Medulla oblongata (tissue), 1 donor: ENCODE measurements around the gene FBXL13.
"Not testable (repeated sequence)": the region's sequence is repeated elsewhere in the genome, so short reads cannot be mapped to it uniquely, and the experiment has no call there.

Source experiments
- DNase-seq: peaks from one replicate; pipeline ENCODE4 v3.0.0-alpha.2; 2015; ENCODE audit errors: extremely low spot score

FBXL13 gene

DNA sequence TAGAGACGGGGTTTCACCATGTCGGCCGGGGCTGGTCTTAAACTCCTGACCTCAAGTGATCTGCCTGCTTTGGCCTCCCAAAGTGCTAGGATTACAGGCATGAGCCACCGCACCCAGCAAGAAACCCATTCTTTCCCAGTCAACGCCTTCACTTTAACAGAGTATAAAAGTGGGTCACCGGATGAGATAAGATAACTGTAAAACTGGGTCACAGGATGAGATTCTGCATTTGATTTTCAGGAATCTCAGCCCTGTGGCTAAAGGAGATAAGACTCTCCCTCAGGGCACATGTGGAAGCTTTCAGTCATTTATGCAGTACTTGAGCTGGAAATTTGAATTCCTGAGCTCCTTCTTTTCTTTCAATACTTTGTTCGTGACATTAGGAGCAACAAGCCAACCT, 91.0 kb downstream of the FBXL13 start:
- DNase-seq: no peak

DNA sequence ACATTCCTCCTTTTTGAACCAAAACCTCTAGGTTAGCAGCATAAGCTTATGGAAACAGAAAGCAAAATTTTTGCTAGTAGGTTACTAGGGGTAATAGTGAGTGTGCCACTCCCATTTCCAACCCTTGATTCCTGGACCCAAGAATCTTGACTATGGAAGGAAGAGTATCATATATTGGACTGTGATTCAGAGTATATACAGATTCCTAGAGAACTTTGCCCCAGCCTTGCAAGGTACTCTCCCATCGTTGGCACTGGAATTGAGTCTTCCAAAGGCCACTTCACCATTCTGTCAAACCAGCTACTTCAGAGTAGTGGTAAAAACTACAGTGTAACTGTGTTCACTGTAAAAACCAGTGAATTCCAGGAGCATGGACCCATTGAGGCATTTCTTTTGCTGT, 92.4 kb downstream of the FBXL13 start:
- no peak for DNase-seq

DNA sequence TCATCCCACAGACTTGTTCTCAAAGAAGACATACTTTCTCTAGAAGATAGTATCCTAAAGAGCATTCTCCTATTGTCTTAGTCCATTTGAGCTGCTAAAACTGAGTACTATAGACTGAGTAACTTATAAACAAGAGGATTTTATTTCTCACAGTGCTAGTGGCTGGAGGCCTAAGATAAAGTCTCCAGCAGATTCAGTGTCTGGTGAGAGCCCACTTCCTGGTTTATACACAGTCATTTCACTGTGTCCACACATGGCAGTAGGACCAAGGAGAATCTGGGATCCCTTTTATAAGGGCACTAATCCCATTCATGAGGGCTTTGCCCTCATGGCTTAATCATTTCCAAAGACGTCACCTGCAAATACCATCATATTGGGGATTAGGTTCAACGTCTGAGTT, 93.1 kb downstream of the FBXL13 start:
- no peak for DNase-seq

DNA sequence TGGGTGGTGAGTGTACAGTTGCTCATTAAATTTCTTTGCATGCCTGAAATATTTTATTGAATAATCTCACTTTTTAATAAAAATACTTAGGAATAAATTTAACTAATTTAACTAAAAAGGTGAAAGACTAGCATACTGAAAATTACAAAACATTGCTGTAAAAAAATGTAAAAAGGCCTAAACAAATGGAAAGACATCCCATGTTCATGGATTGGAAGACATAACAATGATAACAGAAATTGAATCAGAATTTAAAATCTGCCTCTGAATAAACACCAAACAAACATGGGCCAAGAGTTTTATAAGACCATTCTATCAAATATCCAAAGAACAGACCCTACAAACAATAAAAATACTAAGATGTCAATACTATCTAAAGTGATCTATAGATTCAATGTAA, 94.9 kb downstream of the FBXL13 start:
- no peak for DNase-seq

DNA sequence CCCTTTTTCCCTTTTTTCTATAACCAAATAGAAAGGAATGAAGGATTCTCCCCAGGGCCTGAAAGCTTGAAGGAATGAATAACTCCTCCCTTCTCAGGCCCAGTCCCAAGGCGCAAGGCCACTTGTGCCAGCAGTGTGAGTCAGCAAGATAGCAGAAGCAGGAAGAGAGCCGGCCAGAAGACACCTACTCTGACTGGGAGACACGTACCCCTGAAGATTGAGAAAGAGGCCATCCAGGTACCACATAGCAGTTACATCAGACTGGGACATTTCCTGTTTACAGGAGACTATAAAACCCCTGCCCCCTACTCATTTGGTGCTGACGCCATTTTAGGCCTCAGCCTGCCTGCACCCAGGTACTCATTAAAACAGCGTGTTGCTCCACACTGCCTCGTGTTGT, 96.3 kb downstream of the FBXL13 start:
- DNase-seq: no peak

DNA sequence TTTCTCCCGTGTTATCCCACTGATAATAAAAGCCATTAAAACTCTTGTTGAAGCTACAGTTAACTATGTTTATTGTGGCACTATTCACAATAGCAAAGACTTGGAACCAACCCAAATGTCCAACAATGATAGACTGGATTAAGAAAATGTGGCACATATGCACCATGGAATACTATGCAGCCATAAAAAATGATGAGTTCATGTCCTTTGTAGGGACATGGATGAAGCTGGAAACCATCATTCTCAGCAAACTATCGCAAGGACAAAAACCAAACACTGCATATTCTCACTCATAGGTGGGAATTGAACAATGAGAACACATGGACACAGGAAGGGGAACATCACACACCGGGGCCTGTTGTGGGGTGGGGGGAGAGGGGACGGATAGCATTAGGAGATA, 97.0 kb downstream of the FBXL13 start:
- not testable (repeated sequence) for DNase-seq

DNA sequence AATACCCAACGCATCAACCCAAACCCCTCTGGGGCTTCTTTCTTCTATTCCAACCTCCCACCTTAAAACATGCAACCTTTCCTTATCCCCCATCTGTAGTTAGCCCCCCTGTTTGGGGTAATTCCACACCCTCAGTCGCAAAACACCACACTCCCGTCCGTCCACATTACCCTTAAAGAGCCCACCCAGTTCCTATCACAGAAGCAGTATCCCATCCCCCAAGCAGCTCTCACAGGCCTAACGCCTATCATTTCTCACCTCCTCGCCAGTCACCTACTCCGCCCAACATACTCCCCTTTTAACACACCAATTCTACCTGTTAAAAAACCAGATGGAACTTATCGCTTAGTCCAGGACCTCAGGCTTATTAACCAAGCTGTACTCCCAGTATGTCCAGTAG, 98.1 kb downstream of the FBXL13 start:
- DNase-seq: no peak

DNA sequence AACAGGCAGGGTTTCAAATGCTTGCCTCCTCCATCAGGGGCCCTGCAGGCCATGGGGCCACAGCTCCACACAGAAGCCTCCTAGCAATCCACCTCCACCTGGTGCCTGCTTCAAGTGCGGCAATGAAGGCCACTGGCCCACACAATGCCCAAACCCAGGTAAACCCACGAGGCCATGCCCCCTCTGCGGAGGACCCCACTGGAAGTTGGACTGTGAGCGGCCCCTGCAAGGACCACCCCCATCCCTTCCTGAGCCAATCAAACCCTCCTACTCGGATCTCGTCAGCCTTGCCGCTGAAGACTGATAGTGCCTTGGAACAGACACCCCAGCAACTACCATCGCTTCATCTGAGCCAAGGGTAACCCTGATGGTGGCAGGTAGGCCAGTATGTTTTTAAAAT, 98.7 kb downstream of the FBXL13 start:
- DNase-seq: no peak

DNA sequence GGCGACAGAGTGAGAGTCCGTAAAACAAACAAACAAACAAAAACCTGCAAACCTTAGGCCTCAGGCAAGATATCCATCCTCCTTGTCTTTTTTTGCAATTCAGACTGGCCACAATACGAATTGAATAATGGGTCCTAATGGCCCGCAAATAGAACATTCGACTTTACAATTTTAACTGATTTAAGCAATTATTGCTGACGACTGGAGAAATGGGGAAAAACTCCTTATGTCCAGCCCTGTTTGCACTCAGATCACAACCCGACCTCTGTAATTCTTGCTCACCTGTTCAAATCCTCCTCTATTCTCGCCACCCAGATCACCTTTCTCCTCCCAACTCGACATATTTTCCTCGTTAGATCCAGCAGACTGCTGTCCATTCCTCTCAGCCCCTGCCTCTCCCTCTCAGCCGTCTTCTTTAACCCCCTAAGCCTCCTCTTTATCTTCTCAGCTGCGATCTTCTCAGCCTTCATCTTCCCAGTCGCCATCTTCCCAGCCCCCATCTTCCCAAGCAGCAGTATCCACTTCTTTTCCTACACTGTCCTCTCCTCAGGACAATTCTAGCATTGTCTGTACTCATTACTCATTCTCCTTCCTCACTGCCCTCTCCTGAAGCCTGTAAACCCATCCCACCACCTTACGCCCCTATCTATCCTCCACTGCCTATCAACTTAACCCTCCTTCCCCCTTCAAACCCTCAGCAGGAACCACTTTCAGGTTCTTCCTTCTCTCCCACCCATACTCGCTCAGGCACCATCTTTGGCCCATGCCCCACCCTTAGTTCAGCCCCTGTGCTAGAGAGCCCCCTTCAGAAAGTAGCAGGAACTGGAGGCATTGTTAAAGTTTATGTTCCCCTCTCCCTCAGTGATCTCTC, 100.0 kb downstream of the FBXL13 start:
- DNase-seq: no peak

DNA sequence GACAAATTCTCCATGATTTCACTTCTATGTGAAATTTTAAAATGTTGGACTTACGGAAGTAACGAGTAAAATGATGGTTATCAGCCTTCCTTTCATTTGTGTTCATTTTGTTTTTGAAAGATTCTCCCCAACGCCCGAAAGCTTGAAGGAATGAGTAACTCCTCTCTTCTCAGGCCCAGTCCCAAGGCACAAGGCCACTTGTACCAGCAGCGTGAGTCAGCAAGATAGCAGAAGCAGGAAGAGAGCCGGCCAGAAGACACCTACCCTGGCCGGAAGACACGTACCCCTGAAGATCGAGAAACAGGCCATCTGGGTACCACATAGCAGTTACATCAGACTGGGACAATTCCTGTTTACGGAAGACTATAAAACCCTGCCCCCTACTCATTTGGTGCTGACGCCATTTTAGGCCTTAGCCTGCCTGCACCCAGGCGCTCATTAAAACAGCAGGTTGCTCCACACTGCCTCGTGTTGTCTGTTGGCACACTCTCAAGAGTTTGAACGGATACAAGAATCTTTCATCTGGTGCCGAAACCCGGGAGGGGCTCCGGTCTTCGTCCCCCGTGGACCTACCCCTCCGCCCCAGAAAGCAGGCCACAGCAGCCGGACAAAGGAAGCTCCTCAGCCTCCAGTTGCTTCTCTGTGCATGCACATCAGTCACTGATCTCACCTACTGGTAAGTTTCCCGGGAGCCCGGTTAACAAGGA, 101.3 kb downstream of the FBXL13 start:
- DNase-seq: no peak

DNA sequence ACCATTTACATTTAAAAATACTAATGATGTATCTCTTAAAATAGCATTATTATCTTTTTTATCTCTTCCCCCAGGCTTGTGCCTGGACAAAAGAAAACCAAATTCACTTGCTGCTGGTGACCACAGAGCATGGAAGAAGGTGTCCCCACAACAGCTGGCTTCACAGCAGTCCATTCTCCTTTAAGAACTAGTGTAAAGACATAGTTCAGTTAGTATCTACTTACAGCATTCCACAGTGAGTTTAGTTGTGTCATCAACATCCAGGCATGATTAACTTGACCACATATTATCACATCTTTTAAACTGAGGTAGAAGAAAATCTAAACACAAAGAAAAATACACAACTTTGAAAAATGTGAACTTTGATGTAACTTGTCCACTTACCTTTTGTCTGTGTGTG, 106.8 kb downstream of the FBXL13 start:
- DNase-seq: no peak

DNA sequence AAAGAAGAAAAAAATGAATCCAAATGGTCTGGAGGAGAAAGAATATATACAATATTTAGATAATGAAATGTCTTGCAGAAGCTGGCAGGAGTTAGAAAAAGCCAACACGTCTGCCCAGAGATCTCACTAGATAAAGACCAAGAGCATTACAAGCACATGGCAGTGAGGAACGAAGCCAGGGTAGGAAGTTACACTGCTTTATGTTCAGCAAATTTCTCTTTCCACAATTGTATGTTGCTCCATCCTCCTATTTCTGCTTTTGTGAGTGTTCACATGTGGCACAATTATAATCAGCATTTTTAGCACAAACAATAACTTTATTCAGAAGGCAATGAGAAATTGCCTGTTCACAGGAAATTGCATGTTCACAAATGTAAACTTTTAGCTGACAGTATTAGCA, 108.1 kb downstream of the FBXL13 start:
- no peak for DNase-seq

DNA sequence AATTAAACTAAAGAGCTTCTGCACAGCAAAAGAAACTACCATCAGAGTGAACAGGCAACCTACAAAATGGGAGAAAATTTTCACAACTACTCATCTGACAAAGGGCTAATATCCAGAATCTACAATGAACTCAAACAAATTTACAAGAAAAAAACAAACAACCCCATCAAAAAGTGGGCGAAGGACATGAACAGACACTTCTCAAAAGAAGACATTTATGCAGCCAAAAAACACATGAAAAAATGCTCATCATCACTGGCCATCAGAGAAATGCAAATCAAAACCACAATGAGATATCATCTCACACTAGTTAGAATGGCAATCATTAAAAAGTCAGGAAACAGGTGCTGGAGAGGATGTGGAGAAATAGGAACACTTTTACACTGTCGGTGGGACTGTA, 112.6 kb downstream of the FBXL13 start:
- not testable (repeated sequence) for DNase-seq

DNA sequence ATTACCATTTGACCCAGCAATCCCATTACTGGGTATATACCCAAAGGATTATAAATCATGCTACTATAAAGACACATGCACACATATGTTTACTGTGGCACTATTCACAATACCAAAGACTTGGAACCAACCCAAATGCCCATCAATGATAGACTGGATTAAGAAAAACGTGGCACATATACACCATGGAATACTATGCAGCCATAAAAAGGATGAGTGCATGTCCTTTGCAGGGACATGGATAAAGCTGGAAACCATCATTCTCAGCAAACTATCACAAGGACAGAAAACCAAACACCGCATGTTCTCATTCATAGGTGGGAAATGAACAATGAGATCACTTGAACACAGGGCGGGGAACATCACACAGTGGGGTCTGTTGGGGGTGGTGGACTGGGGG, 116.6 kb downstream of the FBXL13 start:
- DNase-seq: not testable (repeated sequence)

DNA sequence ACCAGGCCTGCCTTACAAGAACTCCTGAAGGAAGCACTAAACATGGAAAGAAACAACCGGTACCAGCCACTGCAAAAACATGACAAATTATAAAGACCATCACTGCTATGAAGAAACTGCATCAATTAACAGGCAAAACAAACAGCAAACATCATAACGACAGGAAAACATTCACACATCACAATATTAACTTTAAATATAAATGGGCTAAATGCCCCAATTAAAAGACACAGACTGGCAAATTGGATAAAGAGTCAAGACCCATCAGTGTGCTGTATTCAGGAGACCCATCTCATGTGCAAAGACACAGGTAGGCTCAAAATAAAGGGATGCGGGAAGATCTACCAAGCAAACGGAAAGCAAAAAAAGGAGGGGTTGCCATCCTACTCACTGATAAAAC, 120.2 kb downstream of the FBXL13 start:
- DNase-seq: not testable (repeated sequence)

DNA sequence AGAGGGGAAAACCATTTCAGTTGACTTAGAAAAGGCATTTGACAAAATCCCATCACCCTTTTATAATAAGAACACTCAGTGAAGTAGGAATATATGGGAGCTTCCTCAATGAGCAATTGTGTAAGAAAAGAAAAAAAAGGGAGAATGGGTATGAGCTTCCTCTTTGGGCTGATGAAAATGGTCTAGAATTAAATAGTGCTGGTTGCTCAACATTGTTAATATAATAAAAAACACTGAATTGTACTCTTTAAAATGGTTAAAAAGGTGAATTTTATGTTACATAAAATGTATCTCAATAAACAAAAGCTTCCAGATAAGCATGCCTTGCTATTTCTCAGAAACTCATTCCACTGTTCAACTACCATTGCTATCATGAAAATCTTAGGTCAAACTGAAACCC, 121.2 kb downstream of the FBXL13 start:
- no peak for DNase-seq

DNA sequence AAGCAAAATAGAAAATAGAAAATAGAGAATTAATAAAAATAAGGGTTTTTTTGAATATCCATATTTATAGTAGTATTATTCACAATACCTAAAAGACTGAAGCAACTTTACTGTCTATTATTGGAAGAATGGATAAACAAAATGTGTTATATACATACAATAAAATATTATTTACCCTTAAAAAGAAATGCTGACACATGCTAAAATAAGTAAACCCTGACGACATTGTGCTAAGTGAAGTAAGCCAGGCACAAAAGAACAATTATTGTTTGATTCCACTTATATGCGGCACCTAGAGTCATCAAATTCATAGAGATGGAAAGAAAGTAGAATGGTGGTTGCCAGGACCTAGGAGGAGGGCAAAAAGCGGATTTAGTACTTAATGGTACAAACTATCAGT, 122.8 kb downstream of the FBXL13 start:
- DNase-seq: no peak

DNA sequence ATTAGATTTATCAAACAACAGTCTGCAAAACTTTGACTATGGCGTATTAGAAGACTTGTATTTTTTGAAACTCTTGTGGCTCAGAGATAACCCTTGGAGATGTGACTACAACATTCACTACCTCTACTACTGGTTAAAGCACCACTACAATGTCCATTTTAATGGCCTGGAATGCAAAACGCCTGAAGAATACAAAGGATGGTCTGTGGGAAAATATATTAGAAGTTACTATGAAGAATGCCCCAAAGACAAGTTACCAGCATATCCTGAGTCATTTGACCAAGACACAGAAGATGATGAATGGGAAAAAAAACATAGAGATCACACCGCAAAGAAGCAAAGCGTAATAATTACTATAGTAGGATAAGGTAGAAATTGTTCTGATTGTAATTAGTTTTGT, 130.4 kb downstream of the FBXL13 start:
- DNase-seq: no peak

DNA sequence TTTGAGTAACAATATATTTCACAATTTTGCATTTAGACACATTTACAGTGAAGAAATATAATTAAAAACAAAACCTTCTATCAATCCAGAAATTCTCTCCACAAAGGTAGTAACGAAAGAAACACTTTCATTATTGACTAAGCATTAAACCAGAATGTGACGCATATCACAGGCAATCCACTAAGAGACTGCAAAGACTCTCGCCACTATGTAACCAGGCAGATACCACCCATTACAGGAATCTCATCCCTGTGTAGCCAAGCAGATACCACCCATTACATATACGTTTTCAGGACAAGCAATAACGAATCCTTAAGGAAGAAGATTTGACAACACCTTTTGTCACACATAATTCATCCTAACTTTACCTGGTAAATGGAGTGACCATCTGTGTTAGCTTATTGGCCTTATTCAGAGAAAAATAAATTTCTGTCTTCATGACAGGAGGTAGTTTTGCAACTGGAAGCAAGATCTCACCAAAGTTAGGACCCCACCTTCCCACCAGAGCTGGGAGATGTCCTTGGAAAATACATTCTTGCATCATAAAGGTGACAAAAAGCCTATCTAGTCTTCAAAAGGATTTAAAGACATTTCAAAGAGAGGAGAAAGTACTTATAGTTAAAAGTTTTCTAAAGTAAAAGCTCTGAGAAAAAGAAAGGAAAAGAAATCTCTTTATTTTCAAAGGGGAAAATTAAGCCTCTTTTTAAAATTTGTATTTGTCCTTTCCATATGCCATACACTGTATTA, 131.0 kb downstream of the FBXL13 start:
- DNase-seq: no peak

DNA sequence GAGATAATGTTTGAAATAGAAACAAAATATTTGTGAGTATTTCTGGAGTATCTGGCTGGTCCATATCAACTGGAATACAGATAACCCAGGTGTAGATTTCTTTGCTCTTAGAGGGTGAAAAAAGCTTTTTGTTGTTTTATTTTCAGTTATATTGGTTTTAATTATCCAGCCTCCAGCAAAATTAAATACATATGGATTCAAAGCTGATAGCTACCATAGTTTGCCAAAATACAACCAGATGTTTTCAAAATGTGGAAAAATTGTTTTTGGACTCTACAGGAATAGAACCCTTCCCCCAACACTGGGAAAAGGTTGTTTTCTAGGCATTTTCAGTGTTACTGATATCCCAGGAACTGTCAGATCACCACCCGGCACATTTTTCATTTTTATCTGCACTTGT, 131.7 kb downstream of the FBXL13 start:
- DNase-seq: no peak

DNA sequence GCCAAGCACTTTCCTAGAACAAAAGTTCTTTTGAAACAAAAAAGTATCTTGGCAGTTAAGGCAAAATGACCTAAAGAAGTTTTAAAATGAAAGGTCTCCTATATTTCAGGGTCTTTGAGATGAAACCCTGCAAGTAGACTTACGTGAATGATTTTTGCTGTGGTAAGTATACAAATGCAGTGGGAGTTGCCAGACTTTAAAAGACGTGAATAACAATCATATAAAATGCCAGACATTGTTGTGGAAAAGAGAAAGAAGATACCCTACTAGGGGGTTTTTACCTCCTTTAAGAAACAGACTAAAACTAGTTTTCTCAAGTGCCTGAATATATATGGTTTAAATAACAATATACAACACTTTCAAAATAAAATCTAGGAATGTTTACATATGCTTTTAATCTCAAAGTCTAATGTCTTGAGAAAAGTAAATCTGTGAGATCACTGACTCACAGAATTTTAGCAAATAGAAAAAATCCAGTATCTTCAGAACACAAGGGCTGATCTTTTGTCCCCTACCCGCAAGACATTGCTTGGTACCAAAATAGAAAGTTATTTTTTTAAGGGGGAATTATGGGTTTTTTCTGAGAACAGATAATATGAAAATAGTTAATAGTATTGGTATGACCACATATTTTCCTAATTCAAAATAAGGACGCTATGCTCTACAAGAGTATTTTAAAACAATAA, 132.3 kb downstream of the FBXL13 start:
- DNase-seq: no peak

DNA sequence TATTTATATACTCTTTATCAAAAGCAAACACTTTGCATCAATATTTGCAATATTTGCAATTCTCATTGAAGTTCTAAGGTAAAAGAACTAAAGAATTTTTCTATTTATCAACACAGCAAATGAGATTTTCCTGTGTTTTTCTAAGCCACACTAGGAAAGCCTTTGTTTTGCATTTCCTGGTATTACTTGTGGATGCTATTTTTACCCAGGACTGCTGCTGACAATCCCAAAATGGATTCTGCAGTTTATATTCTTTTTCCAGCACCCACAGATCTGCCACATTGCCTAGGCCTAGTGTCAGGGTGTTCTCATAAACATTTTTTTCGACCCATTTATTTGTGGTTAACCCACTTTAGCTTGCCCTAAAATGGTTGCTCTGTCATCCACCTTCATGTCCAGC, 135.9 kb downstream of the FBXL13 start:
- DNase-seq: no peak
